Heart left ventricle (tissue), 13 donors: ENCODE measurements around the gene CDK19.

Experiments used
- CTCF ChIP-seq, 12 donors: fragments of 200-600 bp; sonication (generic) in 4 of 12; IDR thresholded peaks; one replicate each; pipeline versions ENCODE4 v1.5.0 to v1.8.0; 2018 to 2022; ENCODE audit warnings: antibody characterized with exemption in 12 of 12, mild to moderate bottlenecking in 5 of 12
- POLR2A ChIP-seq, 2 donors: fragments of 450-650 bp; IDR thresholded peaks; one replicate each; pipeline ENCODE4 v1.6.1; 2017; ENCODE audit warnings: antibody characterized with exemption in 2 of 2, mild to moderate bottlenecking in 2 of 2, moderate library complexity in 2 of 2
- donor health status: ischemic (EF 13 %, LVEDD 7.1; RV severe dilation, severe dysfunction).
- donor health status: DM: no; HTN: yes; CAD: no.
- donor health status: DM: no; HTN: no; CAD: no.
- donor health status: ischemic (EF 25% LVEDD 6.9; RV normal size, moderate dysfunction).
- donor health status: ischemic (EF 25% LVEDD 5.7; RV mildly dilated, moderate dysfunction).
- donor health status: ischemic (EF 35%, LVEDD 5.7; RV mildly dilated, moderate dysfunction).
- donor health status: nonischemic (EF 11% LVEDD 7.7; RV severe dilation, severe dysfunction).
- donor health status: DM: yes; HTN: yes; CAD: no.
- donor health status: PGD.
- donor health status: ischemic (EF 29% LVEDD 5.4; RV normal size, mild dysfunction).
- donor health status: nonischemic (EF 23%, LVEDD 6.1; RV moderate dilation, normal function).

- TF ChIP-seq CTCF (IDR thresholded peaks at IDR 0.05) (no peak), POLR2A (IDR thresholded peaks at IDR 0.05) (no peak)
Observed at GRCh38 chr6:110652520-110652919, 162.7 kb downstream of the CDK19 start.
